Urothelium cell line (cell line): ENCODE results near the gene ASTN2.

Experiments used
- DNase-seq: peaks from one replicate; pipeline ENCODE4 v3.0.0; 2011; ENCODE audit warnings: low spot score, mixed read lengths
- FAIRE-seq: peaks from 2 replicates; lab custom pipeline; 2011; peaks lifted over from hg19 to GRCh38; lab: Jason Lieb, UNC

ASTN2 gene

GRCh38 chr9:116791326-116791725 lies 623.5 kb downstream of the ASTN2 start:
- no peak for FAIRE-seq

GRCh38 chr9:116789081-116789480 lies 625.8 kb downstream of the ASTN2 start:
- FAIRE-seq (no peak), DNase-seq (no peak)

More at GRCh38 chr9:116791326-116791725, 623.5 kb downstream of the ASTN2 start:
- DNase-seq, result no peak

GRCh38 chr9:116786737-116787136 lies 628.1 kb downstream of the ASTN2 start:
- FAIRE-seq (no peak), DNase-seq (no peak)

- FAIRE-seq, result no peak
- no peak for DNase-seq
These were observed 637.7 kb downstream of the ASTN2 start for GRCh38 chr9:116777116-116777515.

- DNase-seq (no peak), FAIRE-seq (no peak)
These were observed 640.3 kb downstream of the ASTN2 start for GRCh38 chr9:116774421-116775180.

GRCh38 chr9:116767219-116767618 lies 647.6 kb downstream of the ASTN2 start:
- DNase-seq, result no peak

GRCh38 chr9:116765011-116765410 lies 649.8 kb downstream of the ASTN2 start:
- FAIRE-seq (no peak), DNase-seq (no peak)

More at GRCh38 chr9:116767219-116767618, 647.6 kb downstream of the ASTN2 start:
- FAIRE-seq, result no peak

GRCh38 chr9:116763770-116764169 lies 651.1 kb downstream of the ASTN2 start:
- no peak for FAIRE-seq
- DNase-seq, result no peak

GRCh38 chr9:116760636-116761035 lies 654.2 kb downstream of the ASTN2 start:
- DNase-seq (no peak), FAIRE-seq (no peak)

GRCh38 chr9:116757030-116757429 lies 657.8 kb downstream of the ASTN2 start:
- FAIRE-seq, result no peak
- DNase-seq, result no peak

- DNase-seq, result no peak
- no peak for FAIRE-seq
These were observed 661.5 kb downstream of the ASTN2 start for GRCh38 chr9:116753389-116753788.

GRCh38 chr9:116750510-116750909 lies 664.3 kb downstream of the ASTN2 start:
- DNase-seq, result no peak
- FAIRE-seq, result no peak

- no peak for DNase-seq
- FAIRE-seq, result no peak
These were observed 665.1 kb downstream of the ASTN2 start for GRCh38 chr9:116749772-116750171.

- no peak for FAIRE-seq
These were observed 665.7 kb downstream of the ASTN2 start for GRCh38 chr9:116749176-116749575.

GRCh38 chr9:116741742-116742141 lies 673.1 kb downstream of the ASTN2 start:
- FAIRE-seq, result no peak
- no peak for DNase-seq

More at GRCh38 chr9:116749176-116749575, 665.7 kb downstream of the ASTN2 start:
- DNase-seq, result no peak

- FAIRE-seq (no peak), DNase-seq (no peak)
These were observed 673.6 kb downstream of the ASTN2 start for GRCh38 chr9:116741086-116741740.

- DNase-seq (peak; percentile 88), FAIRE-seq (no peak)
These were observed 677.7 kb downstream of the ASTN2 start for GRCh38 chr9:116737152-116737546.

GRCh38 chr9:116736399-116737151 lies 678.3 kb downstream of the ASTN2 start:
- no peak for FAIRE-seq
- DNase-seq, result no peak

- no peak for FAIRE-seq
These were observed 681.7 kb downstream of the ASTN2 start for GRCh38 chr9:116733010-116733641.

GRCh38 chr9:116726602-116727001 lies 688.3 kb downstream of the ASTN2 start:
- FAIRE-seq (no peak), DNase-seq (no peak)

More at GRCh38 chr9:116733010-116733641, 681.7 kb downstream of the ASTN2 start:
- no peak for DNase-seq

- FAIRE-seq, result no peak
- no peak for DNase-seq
These were observed 690.7 kb downstream of the ASTN2 start for GRCh38 chr9:116724123-116724522.
